WTC11 (cell line): ENCODE results near the gene CCDC138.

Experiments used
- ESRRA ChIP-seq: sonication (generic); formaldehyde crosslinking; IDR thresholded peaks from 2 replicates; pipeline ENCODE4 v1.8.1; 2022; ENCODE audit warnings: mild to moderate bottlenecking, missing genetic modification reagents, borderline replicate concordance
- FOXK1 ChIP-seq: sonication (generic); formaldehyde crosslinking; IDR thresholded peaks from 2 replicates; pipeline ENCODE4 v1.8.0; 2022; ENCODE audit warnings: mild to moderate bottlenecking, moderate library complexity, missing genetic modification reagents
- GABPB1 ChIP-seq: sonication (generic); formaldehyde crosslinking; IDR thresholded peaks from 2 replicates; pipeline ENCODE4 v1.8.1; 2023; ENCODE audit warnings: mild to moderate bottlenecking, missing genetic modification reagents
- NFE2L1 ChIP-seq: sonication (generic); formaldehyde crosslinking; IDR thresholded peaks from 2 replicates; pipeline ENCODE4 v1.8.1; 2023; ENCODE audit warnings: missing genetic modification reagents
- NFYB ChIP-seq: sonication (generic); formaldehyde crosslinking; conservative IDR thresholded peaks from 2 replicates; pipeline ENCODE4 v1.8.0; 2022; ENCODE audit warnings: low read depth, missing genetic modification reagents
- SMAD4 ChIP-seq: sonication (generic); formaldehyde crosslinking; IDR thresholded peaks from 2 replicates; pipeline ENCODE4 v1.8.0; 2022; ENCODE audit warnings: mild to moderate bottlenecking, missing genetic modification reagents
- TF ChIP-seq, protein P1 (sequence below): fragments of 200-600 bp; IDR thresholded peaks from 2 replicates; pipeline ENCODE4 v1.8.0; 2022; ENCODE audit warnings: antibody characterized with exemption
- TF ChIP-seq, protein P2 (sequence below): sonication (generic); formaldehyde crosslinking; IDR thresholded peaks from 2 replicates; pipeline ENCODE4 v1.8.0; 2023; ENCODE audit warnings: missing genetic modification reagents
- TF ChIP-seq, protein P3 (sequence below): sonication (generic); formaldehyde crosslinking; IDR thresholded peaks from 2 replicates; pipeline ENCODE4 v1.8.1; 2023; ENCODE audit warnings: mild to moderate bottlenecking, missing genetic modification reagents, moderate library complexity
- TF ChIP-seq, protein P4 (sequence below): sonication (generic); formaldehyde crosslinking; IDR thresholded peaks from 2 replicates; pipeline ENCODE4 v1.8.0; 2022; ENCODE audit warnings: mild to moderate bottlenecking, missing genetic modification reagents

DNA sequence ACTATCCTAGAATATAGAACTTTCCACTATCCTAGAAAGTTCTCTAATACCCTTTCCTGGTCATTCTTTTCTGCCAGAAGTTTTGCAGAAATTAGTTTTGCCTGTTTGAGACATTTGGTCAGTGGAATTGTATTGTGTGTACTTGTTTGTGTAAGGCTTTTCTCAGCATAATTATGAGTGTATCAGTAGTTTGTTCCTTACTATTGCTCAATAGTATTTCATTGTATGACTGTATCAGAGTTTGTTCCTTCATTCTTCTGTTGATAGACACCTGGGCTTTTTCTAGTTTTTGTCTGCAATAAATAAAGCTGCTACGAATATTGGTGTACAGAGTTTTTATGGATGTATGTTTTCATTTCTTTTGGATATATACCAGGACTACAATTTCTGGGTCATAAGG is 27.2 kb downstream of the CCDC138 start:
- TF ChIP-seq, protein P1, sequence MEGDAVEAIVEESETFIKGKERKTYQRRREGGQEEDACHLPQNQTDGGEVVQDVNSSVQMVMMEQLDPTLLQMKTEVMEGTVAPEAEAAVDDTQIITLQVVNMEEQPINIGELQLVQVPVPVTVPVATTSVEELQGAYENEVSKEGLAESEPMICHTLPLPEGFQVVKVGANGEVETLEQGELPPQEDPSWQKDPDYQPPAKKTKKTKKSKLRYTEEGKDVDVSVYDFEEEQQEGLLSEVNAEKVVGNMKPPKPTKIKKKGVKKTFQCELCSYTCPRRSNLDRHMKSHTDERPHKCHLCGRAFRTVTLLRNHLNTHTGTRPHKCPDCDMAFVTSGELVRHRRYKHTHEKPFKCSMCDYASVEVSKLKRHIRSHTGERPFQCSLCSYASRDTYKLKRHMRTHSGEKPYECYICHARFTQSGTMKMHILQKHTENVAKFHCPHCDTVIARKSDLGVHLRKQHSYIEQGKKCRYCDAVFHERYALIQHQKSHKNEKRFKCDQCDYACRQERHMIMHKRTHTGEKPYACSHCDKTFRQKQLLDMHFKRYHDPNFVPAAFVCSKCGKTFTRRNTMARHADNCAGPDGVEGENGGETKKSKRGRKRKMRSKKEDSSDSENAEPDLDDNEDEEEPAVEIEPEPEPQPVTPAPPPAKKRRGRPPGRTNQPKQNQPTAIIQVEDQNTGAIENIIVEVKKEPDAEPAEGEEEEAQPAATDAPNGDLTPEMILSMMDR: no peak
- no peak for TF ChIP-seq GABPB1 (CRISPR knock-in tag)
- no peak for TF ChIP-seq NFE2L1 (CRISPR knock-in tag)
- TF ChIP-seq, protein P2, sequence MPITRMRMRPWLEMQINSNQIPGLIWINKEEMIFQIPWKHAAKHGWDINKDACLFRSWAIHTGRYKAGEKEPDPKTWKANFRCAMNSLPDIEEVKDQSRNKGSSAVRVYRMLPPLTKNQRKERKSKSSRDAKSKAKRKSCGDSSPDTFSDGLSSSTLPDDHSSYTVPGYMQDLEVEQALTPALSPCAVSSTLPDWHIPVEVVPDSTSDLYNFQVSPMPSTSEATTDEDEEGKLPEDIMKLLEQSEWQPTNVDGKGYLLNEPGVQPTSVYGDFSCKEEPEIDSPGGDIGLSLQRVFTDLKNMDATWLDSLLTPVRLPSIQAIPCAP (CRISPR knock-in tag): no peak
- no peak for TF ChIP-seq FOXK1
- TF ChIP-seq, protein P3, sequence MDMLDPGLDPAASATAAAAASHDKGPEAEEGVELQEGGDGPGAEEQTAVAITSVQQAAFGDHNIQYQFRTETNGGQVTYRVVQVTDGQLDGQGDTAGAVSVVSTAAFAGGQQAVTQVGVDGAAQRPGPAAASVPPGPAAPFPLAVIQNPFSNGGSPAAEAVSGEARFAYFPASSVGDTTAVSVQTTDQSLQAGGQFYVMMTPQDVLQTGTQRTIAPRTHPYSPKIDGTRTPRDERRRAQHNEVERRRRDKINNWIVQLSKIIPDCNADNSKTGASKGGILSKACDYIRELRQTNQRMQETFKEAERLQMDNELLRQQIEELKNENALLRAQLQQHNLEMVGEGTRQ (CRISPR knock-in tag): no peak
- no peak for TF ChIP-seq SMAD4 (CRISPR knock-in tag)
- TF ChIP-seq, protein P4, sequence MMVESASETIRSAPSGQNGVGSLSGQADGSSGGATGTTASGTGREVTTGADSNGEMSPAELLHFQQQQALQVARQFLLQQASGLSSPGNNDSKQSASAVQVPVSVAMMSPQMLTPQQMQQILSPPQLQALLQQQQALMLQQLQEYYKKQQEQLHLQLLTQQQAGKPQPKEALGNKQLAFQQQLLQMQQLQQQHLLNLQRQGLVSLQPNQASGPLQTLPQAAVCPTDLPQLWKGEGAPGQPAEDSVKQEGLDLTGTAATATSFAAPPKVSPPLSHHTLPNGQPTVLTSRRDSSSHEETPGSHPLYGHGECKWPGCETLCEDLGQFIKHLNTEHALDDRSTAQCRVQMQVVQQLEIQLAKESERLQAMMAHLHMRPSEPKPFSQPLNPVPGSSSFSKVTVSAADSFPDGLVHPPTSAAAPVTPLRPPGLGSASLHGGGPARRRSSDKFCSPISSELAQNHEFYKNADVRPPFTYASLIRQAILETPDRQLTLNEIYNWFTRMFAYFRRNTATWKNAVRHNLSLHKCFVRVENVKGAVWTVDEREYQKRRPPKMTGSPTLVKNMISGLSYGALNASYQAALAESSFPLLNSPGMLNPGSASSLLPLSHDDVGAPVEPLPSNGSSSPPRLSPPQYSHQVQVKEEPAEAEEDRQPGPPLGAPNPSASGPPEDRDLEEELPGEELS (CRISPR knock-in tag): no peak
- TF ChIP-seq NFYB: no peak
- TF ChIP-seq ESRRA (CRISPR knock-in tag): no peak
